Dendritic cell treated with granulocyte-macrophage colony-stimulating factor and Interleukin-4, amounts not matched to agents 40 ng/mL and 50 ng/mL, for 4 days (primary cell): ENCODE results near the gene IMPG1.

Experiments
- H3K27ac Mint-ChIP-seq: one replicate; pipeline ENCODE4 v1.8.0; 2022; ENCODE audit warnings: mild to moderate bottlenecking, mixed read lengths
- H3K27me3 Mint-ChIP-seq: one replicate; pipeline ENCODE4 v1.8.0; 2022; ENCODE audit warnings: mild to moderate bottlenecking, mixed read lengths
- H3K36me3 Mint-ChIP-seq: one replicate; pipeline ENCODE4 v1.8.0; 2022; ENCODE audit warnings: low read depth, mixed read lengths
- H3K4me1 Mint-ChIP-seq: one replicate; pipeline ENCODE4 v1.8.0; 2022; ENCODE audit warnings: low read depth, mixed read lengths
- H3K4me3 Mint-ChIP-seq: one replicate; pipeline ENCODE4 v1.8.0; 2022; ENCODE audit warnings: mild to moderate bottlenecking, moderate library complexity, mixed read lengths
- H3K9me3 Mint-ChIP-seq: one replicate; pipeline ENCODE4 v1.8.0; 2022; ENCODE audit warnings: mixed read lengths
- intact Hi-C: fragments of 100-400 bp; cut with micrococcal nuclease; formaldehyde crosslinking; loops from one replicate; pipeline ENCODE4 v1.15.0; 2022

The IMPG1 gene

GRCh38 chr6:75993236-75994162 is 79.0 kb downstream of the IMPG1 start:
- no peaks in the 10 kb centered on the region for H3K4me1 Mint-ChIP-seq
- intact Hi-C loops: no loop called here
- H3K27me3 Mint-ChIP-seq: no peaks in the 10 kb centered on the region
- no peak overlapping the region for H3K4me3 Mint-ChIP-seq
- no peak overlapping the region for H3K27ac Mint-ChIP-seq
- no peaks in the 10 kb centered on the region for H3K36me3 Mint-ChIP-seq
- H3K9me3 Mint-ChIP-seq: peaks cover 7% of the 10 kb centered on the region

- no peak overlapping the region for H3K27ac Mint-ChIP-seq
- no peaks in the 10 kb centered on the region for H3K27me3 Mint-ChIP-seq
- H3K4me1 Mint-ChIP-seq: no peaks in the 10 kb centered on the region
- no peak overlapping the region for H3K4me3 Mint-ChIP-seq
- intact Hi-C loops: no loop called here
- peaks cover 10% of the 10 kb centered on the region for H3K9me3 Mint-ChIP-seq
- H3K36me3 Mint-ChIP-seq: no peaks in the 10 kb centered on the region
Observed at GRCh38 chr6:75991941-75992340, 80.5 kb downstream of the IMPG1 start.

- H3K27ac Mint-ChIP-seq: no peak overlapping the region
- H3K27me3 Mint-ChIP-seq: no peaks in the 10 kb centered on the region
- peaks cover 10% of the 10 kb centered on the region for H3K9me3 Mint-ChIP-seq
- intact Hi-C loops: no loop called here
- no peaks in the 10 kb centered on the region for H3K36me3 Mint-ChIP-seq
- H3K4me1 Mint-ChIP-seq: no peaks in the 10 kb centered on the region
- no peak overlapping the region for H3K4me3 Mint-ChIP-seq
Observed at GRCh38 chr6:75986935-75987334, 85.5 kb downstream of the IMPG1 start.

- Mint-ChIP-seq H3K27me3 (no peaks in the 10 kb centered on the region), H3K36me3 (no peaks in the 10 kb centered on the region), H3K4me1 (no peaks in the 10 kb centered on the region), H3K9me3 (no peaks in the 10 kb centered on the region), H3K4me3 (no peak overlapping the region), H3K27ac (no peak overlapping the region)
- intact Hi-C loops: no loop called here
Observed at GRCh38 chr6:75975904-75976303, 96.6 kb downstream of the IMPG1 start.

- no peaks in the 10 kb centered on the region for H3K36me3 Mint-ChIP-seq
- intact Hi-C loops: no loop called here
- H3K27me3 Mint-ChIP-seq: no peaks in the 10 kb centered on the region
- H3K27ac Mint-ChIP-seq: no peak overlapping the region
- no peaks in the 10 kb centered on the region for H3K4me1 Mint-ChIP-seq
- H3K9me3 Mint-ChIP-seq: no peaks in the 10 kb centered on the region
- H3K4me3 Mint-ChIP-seq: no peak overlapping the region
Observed at GRCh38 chr6:75970093-75970492, 102.4 kb downstream of the IMPG1 start.

GRCh38 chr6:75968143-75968542 is 104.3 kb downstream of the IMPG1 start:
- no peaks in the 10 kb centered on the region for H3K36me3 Mint-ChIP-seq
- H3K9me3 Mint-ChIP-seq: no peaks in the 10 kb centered on the region
- H3K27me3 Mint-ChIP-seq: no peaks in the 10 kb centered on the region
- intact Hi-C loops: no loop called here
- no peak overlapping the region for H3K27ac Mint-ChIP-seq
- H3K4me3 Mint-ChIP-seq: no peak overlapping the region
- no peaks in the 10 kb centered on the region for H3K4me1 Mint-ChIP-seq

GRCh38 chr6:75963569-75963968 is 108.9 kb downstream of the IMPG1 start:
- H3K4me1 Mint-ChIP-seq: no peaks in the 10 kb centered on the region
- intact Hi-C loops: no loop called here
- no peak overlapping the region for H3K4me3 Mint-ChIP-seq
- H3K27me3 Mint-ChIP-seq: no peaks in the 10 kb centered on the region
- peaks cover 18% of the 10 kb centered on the region for H3K9me3 Mint-ChIP-seq
- H3K36me3 Mint-ChIP-seq: no peaks in the 10 kb centered on the region
- H3K27ac Mint-ChIP-seq: no peak overlapping the region

GRCh38 chr6:75952128-75952527 is 120.3 kb downstream of the IMPG1 start:
- Mint-ChIP-seq H3K4me1 (no peaks in the 10 kb centered on the region), H3K9me3 (peaks cover 8% of the 10 kb centered on the region), H3K27me3 (no peaks in the 10 kb centered on the region), H3K4me3 (no peak overlapping the region), H3K36me3 (no peaks in the 10 kb centered on the region), H3K27ac (no peak overlapping the region)
- intact Hi-C loops: no loop called here

GRCh38 chr6:75947935-75948334 is 124.5 kb downstream of the IMPG1 start:
- Mint-ChIP-seq H3K27me3 (no peaks in the 10 kb centered on the region), H3K4me3 (no peak overlapping the region), H3K4me1 (no peaks in the 10 kb centered on the region), H3K9me3 (no peaks in the 10 kb centered on the region), H3K36me3 (no peaks in the 10 kb centered on the region), H3K27ac (no peak overlapping the region)
- intact Hi-C loops: no loop called here

GRCh38 chr6:75946146-75946831 is 126.2 kb downstream of the IMPG1 start:
- Mint-ChIP-seq H3K27ac (no peak overlapping the region), H3K36me3 (no peaks in the 10 kb centered on the region), H3K9me3 (no peaks in the 10 kb centered on the region), H3K4me1 (no peaks in the 10 kb centered on the region), H3K27me3 (no peaks in the 10 kb centered on the region), H3K4me3 (no peak overlapping the region)
- intact Hi-C loops: no loop called here

- Mint-ChIP-seq H3K4me3 (no peak overlapping the region), H3K27me3 (no peaks in the 10 kb centered on the region), H3K9me3 (no peaks in the 10 kb centered on the region), H3K36me3 (no peaks in the 10 kb centered on the region), H3K4me1 (no peaks in the 10 kb centered on the region), H3K27ac (no peak overlapping the region)
- intact Hi-C loops: no loop called here
Observed at GRCh38 chr6:75943381-75943780, 129.1 kb downstream of the IMPG1 start.

- no peaks in the 10 kb centered on the region for H3K4me1 Mint-ChIP-seq
- peaks cover 6% of the 10 kb centered on the region for H3K27me3 Mint-ChIP-seq
- intact Hi-C loops: no loop called here
- no peak overlapping the region for H3K27ac Mint-ChIP-seq
- H3K36me3 Mint-ChIP-seq: no peaks in the 10 kb centered on the region
- H3K4me3 Mint-ChIP-seq: no peak overlapping the region
- no peaks in the 10 kb centered on the region for H3K9me3 Mint-ChIP-seq
Observed at GRCh38 chr6:75941509-75941908, 131.0 kb downstream of the IMPG1 start.

- intact Hi-C loops: no loop called here
- Mint-ChIP-seq H3K27me3 (peaks cover 10% of the 10 kb centered on the region), H3K27ac (no peak overlapping the region), H3K9me3 (no peaks in the 10 kb centered on the region), H3K4me1 (no peaks in the 10 kb centered on the region), H3K4me3 (no peak overlapping the region), H3K36me3 (no peaks in the 10 kb centered on the region)
Observed at GRCh38 chr6:75940564-75940963, 131.9 kb downstream of the IMPG1 start.

- H3K9me3 Mint-ChIP-seq: no peaks in the 10 kb centered on the region
- H3K27ac Mint-ChIP-seq: no peak overlapping the region
- intact Hi-C loops: no loop called here
Observed at GRCh38 chr6:75937846-75938245, 134.6 kb downstream of the IMPG1 start.

More at GRCh38 chr6:75937846-75938245, 134.6 kb downstream of the IMPG1 start:
- no peaks in the 10 kb centered on the region for H3K36me3 Mint-ChIP-seq
- H3K4me1 Mint-ChIP-seq: peaks cover 10% of the 10 kb centered on the region
- no peak overlapping the region for H3K4me3 Mint-ChIP-seq
- peaks cover 27% of the 10 kb centered on the region for H3K27me3 Mint-ChIP-seq
